ENCODE results near the gene ZMAT5.

DNA sequence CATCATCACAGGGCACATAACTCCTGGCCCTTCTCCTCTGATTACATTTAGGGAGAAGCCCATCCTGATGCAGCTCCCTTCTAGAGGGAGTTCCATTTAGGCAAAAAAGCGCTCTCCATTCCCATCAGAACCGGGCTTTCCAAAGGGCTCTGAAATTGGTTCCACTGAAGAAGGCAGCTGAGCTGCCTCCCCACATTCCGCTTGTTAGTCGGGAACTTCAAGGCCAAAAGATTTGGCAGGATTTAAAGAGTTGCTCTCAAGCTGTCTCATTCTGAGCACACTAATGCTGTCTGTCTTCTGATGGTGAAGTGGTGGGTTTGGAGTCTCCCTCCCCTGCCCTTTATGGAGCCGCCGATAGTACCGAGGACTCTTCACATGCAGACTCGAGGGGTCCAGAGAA, 73.6 kb downstream of the ZMAT5 start:
- TF ChIP-seq CTCF (IDR thresholded peaks at IDR 0.05), result no peak
- TF ChIP-seq POLR2A (IDR thresholded peaks at IDR 0.05; ENCODE audit: low read depth), result no peak
- TF ChIP-seq POLR2AphosphoS5 (IDR thresholded peaks at IDR 0.05), result no peak

All from esophagus muscularis mucosa (tissue), 3 donors.